IgD-negative memory B cell (primary cell): ENCODE results near the gene SERPINA4. TPM values are rescaled to one million over a fixed set of nuclear protein-coding genes. Genes with fewer than 3 reads are reported as not detected.

Experiments used
- H3K27ac Mint-ChIP-seq, 3 donors: one replicate each; pipeline ENCODE4 v1.8.0; 2020 to 2022; ENCODE audit warnings: mild to moderate bottlenecking in 3 of 3, mixed read lengths in 3 of 3, moderate library complexity in 1 of 3
- H3K27me3 Mint-ChIP-seq: one replicate; pipeline ENCODE4 v1.8.0; 2021; ENCODE audit warnings: mixed read lengths
- H3K36me3 Mint-ChIP-seq: one replicate; pipeline ENCODE4 v1.8.0; 2020; ENCODE audit warnings: mild to moderate bottlenecking, mixed read lengths
- H3K4me1 Mint-ChIP-seq, 3 donors: one replicate each; pipeline ENCODE4 v1.8.0; 2020 to 2022; ENCODE audit warnings: mixed read lengths in 3 of 3, mild to moderate bottlenecking in 1 of 3
- H3K4me3 Mint-ChIP-seq, 4 donors: one replicate each; pipeline ENCODE4 v1.8.0; 2020 to 2022; ENCODE audit warnings: mild to moderate bottlenecking in 4 of 4, mixed read lengths in 4 of 4, moderate library complexity in 3 of 4
- H3K9me3 Mint-ChIP-seq, 3 donors: one replicate each; pipeline ENCODE4 v1.8.0; 2020 to 2021; ENCODE audit warnings: mixed read lengths in 3 of 3, mild to moderate bottlenecking in 1 of 3
- polyA plus RNA-seq: library from polyadenylated mRNA; unstranded; fragments of 300-500 nt; fragmentation: Illumina TruSeq; gene quantifications from one replicate; pipeline ENCODE4 v1.2.3, GENCODE V29; 2021

Gene SERPINA4
- polyA plus RNA-seq, 1 donor from 2014 or later: not detected

DNA sequence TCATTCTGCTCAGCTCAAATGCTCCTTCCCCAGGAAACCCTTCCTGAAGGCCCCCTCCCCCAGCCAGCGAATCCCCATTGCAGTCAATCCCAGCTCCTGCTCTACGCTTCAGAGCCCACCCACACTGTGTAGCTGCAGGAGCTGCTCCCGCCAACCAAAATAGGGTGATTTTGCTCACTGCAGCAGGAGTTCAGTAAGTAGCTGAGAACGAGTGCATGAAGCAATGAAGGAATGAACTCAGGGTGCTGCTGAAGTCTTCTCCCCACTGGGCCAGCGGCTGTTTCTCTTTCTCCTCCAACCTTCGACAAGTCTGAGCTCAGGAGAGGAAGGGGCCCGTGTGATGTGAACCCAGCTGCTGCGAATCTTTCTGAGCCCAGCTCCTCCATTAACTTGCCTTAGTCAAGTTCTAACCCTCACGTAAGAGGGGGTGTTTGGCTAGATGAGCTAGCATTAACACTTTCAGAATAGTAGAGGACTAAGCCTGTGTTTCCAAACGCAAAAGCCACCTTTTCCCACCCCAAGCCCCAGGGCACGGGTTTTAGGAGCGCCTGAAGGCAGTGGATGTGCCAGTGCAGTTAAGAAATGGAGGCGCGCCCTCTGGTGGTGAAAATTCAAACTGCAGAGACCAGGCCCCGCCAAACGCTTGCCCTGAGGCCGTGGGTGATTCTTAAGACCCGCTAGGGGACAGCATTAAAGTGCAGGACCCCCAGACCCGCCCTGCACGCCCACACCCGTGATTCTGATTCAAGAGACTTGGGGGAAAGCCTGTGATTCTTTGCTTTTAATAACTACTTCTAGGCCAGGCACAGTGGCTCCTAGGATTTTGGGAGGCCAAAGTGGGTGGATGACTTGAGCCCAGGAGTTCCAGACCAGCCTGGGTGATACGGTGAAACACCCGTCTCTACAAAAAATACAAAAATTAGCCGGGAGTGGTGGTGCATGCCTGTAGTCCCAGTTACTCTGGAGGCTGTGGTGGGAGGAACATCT, 11.9 kb upstream of the SERPINA4 start:
- peaks cover 5% of the 10 kb centered on the region for H3K36me3 Mint-ChIP-seq
- peaks cover 9% of the 10 kb centered on the region for H3K27me3 Mint-ChIP-seq
- peaks cover 2 to 9% (median 9%) of the 10 kb centered on the region in 3 donors for H3K9me3 Mint-ChIP-seq
- H3K27ac Mint-ChIP-seq: peak overlapping the region in 1 of 3 donors; percentile 75
- H3K4me1 Mint-ChIP-seq: peaks cover 0 to 2% (median 0%) of the 10 kb centered on the region in 3 donors
- H3K4me3 Mint-ChIP-seq: no peak overlapping the region

DNA sequence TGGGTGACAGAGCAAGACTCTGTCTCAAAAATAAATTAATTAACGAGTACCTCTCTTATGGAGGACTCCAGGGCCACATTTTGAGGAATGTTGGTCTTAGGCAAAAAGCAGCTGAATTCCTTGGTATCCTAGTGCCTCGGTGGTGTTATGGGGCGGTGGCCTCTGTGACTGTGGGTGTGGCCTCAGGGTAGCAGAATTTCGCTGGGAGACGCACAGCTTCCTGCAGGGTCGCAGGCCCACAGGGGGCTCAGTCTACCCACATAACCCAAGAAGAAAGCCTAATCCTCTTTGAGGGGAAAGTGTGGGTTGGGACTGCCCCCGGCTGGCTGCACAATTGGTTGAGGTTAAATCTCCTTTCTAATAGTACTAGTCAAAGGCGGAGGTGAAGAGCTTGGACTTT, 11.2 kb upstream of the SERPINA4 start:
- Mint-ChIP-seq H3K27ac (no peak overlapping the region), H3K36me3 (peaks cover 7% of the 10 kb centered on the region), H3K9me3 (peaks cover 3 to 16% (median 16%) of the 10 kb centered on the region in 3 donors), H3K27me3 (peaks cover 9% of the 10 kb centered on the region), H3K4me3 (no peak overlapping the region), H3K4me1 (peaks cover 0 to 2% (median 0%) of the 10 kb centered on the region in 3 donors)

DNA sequence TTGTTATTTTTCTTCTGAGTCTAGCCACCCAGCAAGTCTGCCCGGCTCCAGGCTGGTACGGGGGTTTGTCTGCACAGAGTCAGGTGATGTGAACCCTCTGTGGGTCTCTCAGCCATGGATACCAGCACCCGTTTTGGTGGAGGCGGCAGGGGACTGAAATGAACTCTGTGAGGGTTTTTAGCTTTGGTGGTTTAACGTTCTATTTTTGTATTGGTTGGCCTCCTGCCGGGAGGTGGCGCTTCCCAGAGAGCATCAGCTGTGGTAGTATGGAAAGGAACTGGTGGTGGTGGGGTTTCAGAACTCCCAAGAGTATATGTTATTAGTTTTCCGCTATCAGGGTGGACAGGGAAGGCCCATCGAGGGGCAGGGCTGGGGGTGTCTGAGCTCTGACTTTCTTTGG, 5.3 kb upstream of the SERPINA4 start:
- Mint-ChIP-seq H3K4me1 (no peaks in the 10 kb centered on the region), H3K27me3 (peaks cover 3% of the 10 kb centered on the region), H3K36me3 (peaks cover 4% of the 10 kb centered on the region), H3K4me3 (no peak overlapping the region), H3K9me3 (peaks cover 7 to 25% (median 15%) of the 10 kb centered on the region in 3 donors), H3K27ac (no peak overlapping the region)

DNA sequence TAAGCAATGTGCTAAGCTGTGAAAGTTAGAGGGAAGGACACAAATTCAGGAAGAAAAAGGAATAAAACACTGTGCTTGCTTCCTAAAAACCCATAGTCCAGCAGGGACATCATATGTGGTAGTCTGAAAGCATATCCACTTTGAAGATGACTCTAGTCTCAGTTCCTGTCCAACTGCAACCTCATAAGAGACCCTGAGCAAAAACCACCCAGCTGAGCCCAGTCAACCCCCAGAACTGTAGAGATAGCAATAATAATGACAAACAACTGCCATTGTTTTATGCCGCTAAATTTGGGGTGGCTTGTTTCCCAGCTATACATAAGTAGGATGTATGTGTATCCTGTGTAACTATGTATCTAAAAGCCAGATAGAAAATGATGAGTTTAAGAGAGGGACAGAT, 3.9 kb upstream of the SERPINA4 start:
- Mint-ChIP-seq H3K27me3 (peaks cover 3% of the 10 kb centered on the region), H3K36me3 (peaks cover 4% of the 10 kb centered on the region), H3K27ac (no peak overlapping the region), H3K4me3 (no peak overlapping the region), H3K4me1 (no peaks in the 10 kb centered on the region), H3K9me3 (peaks cover 7 to 25% (median 14%) of the 10 kb centered on the region in 3 donors)

DNA sequence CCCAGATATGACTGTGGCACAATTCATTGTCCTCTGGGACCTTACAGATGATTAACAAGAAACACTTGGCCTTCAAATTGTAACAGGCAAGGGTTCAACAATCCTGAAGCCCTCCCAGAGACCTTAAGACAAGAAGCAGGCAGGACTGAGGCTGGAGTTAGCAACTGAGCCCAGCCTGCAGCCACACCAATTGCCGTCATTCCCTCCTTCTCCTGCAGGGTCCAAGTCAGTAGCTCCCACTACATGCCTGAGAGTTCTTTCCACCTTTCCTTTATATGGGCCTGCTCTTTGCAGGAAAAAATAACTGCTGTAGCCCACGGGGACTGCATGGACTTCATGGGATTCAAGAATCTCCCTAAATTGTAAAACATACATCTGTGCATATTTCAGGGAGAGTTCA, 2.4 kb upstream of the SERPINA4 start:
- peaks cover 7 to 22% (median 14%) of the 10 kb centered on the region in 3 donors for H3K9me3 Mint-ChIP-seq
- H3K27me3 Mint-ChIP-seq: peaks cover 3% of the 10 kb centered on the region
- H3K4me1 Mint-ChIP-seq: peaks cover 0 to 1% (median 0%) of the 10 kb centered on the region in 3 donors
- no peak overlapping the region for H3K27ac Mint-ChIP-seq
- H3K36me3 Mint-ChIP-seq: peaks cover 4% of the 10 kb centered on the region
- H3K4me3 Mint-ChIP-seq: no peak overlapping the region

DNA sequence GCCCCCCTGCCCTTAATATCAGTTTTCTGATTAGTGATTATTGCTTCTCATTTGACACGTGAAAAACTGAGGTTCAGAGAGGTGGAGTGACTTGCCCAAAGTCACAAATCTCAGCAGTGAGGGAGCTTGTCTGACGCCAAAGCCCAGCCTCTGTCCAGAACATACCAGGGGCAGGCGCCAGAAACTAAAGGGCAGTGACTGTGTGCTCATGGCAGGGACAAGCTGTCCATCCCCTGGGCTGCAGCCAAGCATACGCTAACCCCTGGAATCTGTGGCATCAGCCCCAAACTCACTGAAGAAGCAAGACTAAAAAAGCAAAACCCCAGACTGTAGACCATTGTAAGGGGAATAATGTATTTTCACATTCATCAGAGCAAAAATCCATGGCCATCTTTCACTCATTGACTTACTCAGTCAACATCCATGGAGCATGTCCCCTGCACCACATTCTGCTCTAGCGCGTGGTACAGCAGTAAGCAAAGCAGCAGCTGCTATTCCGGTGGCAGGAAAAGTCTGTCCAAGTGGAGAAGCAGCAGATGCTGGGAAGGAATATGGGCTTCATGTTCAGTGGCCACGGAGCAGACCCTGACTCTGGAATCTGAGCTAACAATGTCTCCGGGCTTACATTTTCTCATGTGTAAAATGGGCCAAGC, 1.5 kb upstream of the SERPINA4 start:
- peaks cover 5 to 16% (median 7%) of the 10 kb centered on the region in 3 donors for H3K9me3 Mint-ChIP-seq
- no peak overlapping the region for H3K27ac Mint-ChIP-seq
- H3K4me3 Mint-ChIP-seq: no peak overlapping the region
- peaks cover 0 to 2% (median 0%) of the 10 kb centered on the region in 3 donors for H3K4me1 Mint-ChIP-seq
- peaks cover 3% of the 10 kb centered on the region for H3K27me3 Mint-ChIP-seq
- H3K36me3 Mint-ChIP-seq: peaks cover 2% of the 10 kb centered on the region

DNA sequence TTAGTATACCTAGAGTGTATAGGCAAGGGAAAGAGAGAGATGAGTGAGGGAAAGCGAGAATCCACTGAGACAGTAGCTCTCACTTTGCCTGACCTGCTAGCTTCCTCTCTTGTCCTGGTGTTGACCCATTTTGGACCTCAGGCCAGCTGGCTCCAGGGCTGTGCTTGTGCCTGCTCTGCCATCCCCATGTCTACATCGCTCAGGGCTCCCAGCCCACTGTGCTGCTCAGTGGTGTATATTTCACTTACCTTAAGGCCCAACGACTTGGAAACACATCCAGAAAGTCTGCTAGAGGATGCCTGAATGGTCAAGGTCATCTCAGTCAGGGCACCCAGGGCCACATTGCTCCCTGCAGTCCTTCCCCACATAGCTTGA, 964 bp upstream of the SERPINA4 start:
- peaks cover 0 to 2% (median 0%) of the 10 kb centered on the region in 3 donors for H3K4me1 Mint-ChIP-seq
- peaks cover 3% of the 10 kb centered on the region for H3K27me3 Mint-ChIP-seq
- no peak overlapping the region for H3K4me3 Mint-ChIP-seq
- no peaks in the 10 kb centered on the region for H3K36me3 Mint-ChIP-seq
- no peak overlapping the region for H3K27ac Mint-ChIP-seq
- H3K9me3 Mint-ChIP-seq: peaks cover 2 to 11% (median 4%) of the 10 kb centered on the region in 3 donors

DNA sequence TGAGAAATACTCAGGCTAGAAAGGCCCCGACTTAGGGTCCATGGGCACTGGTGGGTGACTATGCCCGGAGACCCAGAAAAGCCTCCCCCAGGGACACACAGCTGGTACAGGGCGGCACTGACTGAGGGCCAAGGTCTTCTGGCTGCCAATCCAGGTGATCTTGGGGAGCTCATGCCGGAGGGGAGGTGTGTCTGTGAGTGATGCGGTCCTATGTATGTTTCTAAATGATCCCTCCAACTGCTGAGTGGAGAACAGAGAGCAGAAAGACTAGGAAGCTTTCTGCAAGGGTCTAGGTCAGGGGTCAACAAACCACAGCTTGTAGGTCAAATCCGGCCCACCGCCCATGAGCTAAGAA, 391 bp downstream of the SERPINA4 start:
- Mint-ChIP-seq H3K36me3 (no peaks in the 10 kb centered on the region), H3K4me1 (peaks cover 0 to 2% (median 0%) of the 10 kb centered on the region in 3 donors), H3K9me3 (peaks cover 0 to 9% (median 3%) of the 10 kb centered on the region in 3 donors), H3K27ac (no peak overlapping the region), H3K4me3 (no peak overlapping the region), H3K27me3 (peaks cover 3% of the 10 kb centered on the region)

DNA sequence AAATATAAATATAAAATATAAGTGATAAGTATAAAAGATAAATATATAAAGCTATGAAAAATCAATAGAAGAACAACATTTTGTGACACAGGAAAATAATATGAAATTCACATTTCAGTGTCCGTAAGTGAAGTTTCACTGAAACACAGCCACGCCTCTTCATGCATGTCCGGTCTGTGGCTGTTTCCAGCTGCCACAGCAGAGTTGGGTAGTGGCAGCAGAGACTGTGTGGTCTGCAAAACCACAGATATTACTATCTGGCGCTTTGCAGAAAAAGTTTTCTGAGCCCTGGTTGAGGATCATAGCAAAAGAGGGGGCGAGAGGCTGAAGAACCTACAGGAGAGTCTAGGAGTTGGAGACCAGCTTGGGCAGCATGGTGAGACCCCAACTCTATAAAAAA, 780 bp downstream of the SERPINA4 start:
- H3K27ac Mint-ChIP-seq: no peak overlapping the region
- H3K4me3 Mint-ChIP-seq: no peak overlapping the region
- H3K9me3 Mint-ChIP-seq: peaks cover 0 to 9% (median 3%) of the 10 kb centered on the region in 3 donors
- H3K27me3 Mint-ChIP-seq: peaks cover 3% of the 10 kb centered on the region
- no peaks in the 10 kb centered on the region for H3K36me3 Mint-ChIP-seq
- H3K4me1 Mint-ChIP-seq: peaks cover 0 to 2% (median 0%) of the 10 kb centered on the region in 3 donors

DNA sequence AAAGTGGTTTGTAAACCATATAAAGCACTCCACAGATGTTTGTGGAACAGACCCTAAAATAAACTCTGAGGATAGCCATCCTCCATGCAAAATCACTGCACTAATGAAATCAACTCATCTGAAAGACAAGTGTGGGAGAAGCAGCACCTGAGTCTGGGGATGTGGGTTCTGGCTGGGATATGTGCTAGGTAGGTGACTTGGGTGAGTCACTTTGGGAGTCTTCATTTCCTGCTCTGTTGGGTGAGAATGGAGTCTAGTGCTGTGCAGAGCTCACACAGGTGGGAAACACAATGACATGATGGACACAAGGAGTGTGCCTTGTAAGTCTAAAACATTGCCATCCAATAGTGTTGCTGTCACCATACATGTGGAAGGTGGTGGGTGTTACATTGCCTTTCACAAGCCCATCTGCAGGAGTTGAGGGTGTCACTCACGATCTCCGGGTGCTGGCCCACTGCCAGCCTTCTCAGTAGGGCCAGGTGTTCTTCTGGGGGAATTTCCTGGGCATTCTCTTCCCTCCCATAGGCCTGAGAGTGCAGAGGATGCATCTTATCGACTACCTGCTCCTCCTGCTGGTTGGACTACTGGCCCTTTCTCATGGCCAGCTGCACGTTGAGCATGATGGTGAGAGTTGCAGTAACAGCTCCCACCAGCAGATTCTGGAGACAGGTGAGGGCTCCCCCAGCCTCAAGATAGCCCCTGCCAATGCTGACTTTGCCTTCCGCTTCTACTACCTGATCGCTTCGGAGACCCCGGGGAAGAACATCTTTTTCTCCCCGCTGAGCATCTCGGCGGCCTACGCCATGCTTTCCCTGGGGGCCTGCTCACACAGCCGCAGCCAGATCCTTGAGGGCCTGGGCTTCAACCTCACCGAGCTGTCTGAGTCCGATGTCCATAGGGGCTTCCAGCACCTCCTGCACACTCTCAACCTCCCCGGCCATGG, 2.0 kb downstream of the SERPINA4 start:
- no peak overlapping the region for H3K4me3 Mint-ChIP-seq
- H3K9me3 Mint-ChIP-seq: peaks cover 0 to 3% (median 0%) of the 10 kb centered on the region in 3 donors
- H3K27ac Mint-ChIP-seq: no peak overlapping the region
- peaks cover 0 to 2% (median 0%) of the 10 kb centered on the region in 3 donors for H3K4me1 Mint-ChIP-seq
- H3K27me3 Mint-ChIP-seq: peaks cover 4% of the 10 kb centered on the region
- H3K36me3 Mint-ChIP-seq: no peaks in the 10 kb centered on the region

DNA sequence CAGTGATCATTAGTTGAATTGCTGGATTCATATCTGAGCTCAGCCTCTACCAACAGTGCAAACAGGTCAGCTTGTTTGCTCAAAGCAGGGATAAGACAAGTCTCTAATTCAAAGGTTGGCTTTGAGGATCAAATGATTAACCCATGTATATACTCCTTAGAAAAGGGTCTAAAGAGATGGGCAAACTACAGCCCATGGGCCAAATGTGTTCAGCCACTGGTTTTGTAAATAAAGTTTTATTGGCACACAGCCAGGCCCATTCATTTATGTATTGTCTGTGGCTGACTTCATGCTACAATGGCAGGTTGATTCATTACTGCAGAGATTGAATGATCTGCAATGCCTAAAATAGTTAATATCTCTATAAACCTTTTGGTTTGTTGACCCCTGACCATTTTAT, 3.1 kb downstream of the SERPINA4 start:
- H3K4me3 Mint-ChIP-seq: no peak overlapping the region
- no peaks in the 10 kb centered on the region for H3K36me3 Mint-ChIP-seq
- no peak overlapping the region for H3K27ac Mint-ChIP-seq
- peaks cover 0 to 3% (median 0%) of the 10 kb centered on the region in 3 donors for H3K9me3 Mint-ChIP-seq
- H3K4me1 Mint-ChIP-seq: peaks cover 0 to 2% (median 0%) of the 10 kb centered on the region in 3 donors
- H3K27me3 Mint-ChIP-seq: peaks cover 1% of the 10 kb centered on the region

DNA sequence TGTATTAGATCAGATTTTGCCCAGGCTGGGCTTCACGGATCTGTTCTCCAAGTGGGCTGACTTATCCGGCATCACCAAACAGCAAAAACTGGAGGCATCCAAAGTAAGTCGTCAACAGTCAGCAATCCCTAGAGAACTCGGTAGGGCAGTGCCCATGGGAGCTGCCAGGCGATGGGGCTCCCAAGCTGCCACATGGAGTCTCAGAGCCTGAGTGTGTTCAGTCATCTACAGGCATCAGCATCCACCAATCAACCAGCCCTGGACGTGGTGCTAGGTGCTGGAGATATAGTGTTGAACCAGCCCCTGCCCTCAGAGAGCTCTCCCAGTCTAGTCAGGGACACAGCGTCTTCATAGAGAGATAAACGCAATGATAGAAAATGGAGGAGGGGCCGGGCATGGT, 6.9 kb downstream of the SERPINA4 start:
- Mint-ChIP-seq H3K27ac (no peak overlapping the region), H3K4me3 (no peak overlapping the region), H3K9me3 (peaks cover 0 to 3% (median 0%) of the 10 kb centered on the region in 3 donors), H3K4me1 (peaks cover 0 to 2% (median 0%) of the 10 kb centered on the region in 3 donors), H3K27me3 (peaks cover 1% of the 10 kb centered on the region), H3K36me3 (no peaks in the 10 kb centered on the region)

DNA sequence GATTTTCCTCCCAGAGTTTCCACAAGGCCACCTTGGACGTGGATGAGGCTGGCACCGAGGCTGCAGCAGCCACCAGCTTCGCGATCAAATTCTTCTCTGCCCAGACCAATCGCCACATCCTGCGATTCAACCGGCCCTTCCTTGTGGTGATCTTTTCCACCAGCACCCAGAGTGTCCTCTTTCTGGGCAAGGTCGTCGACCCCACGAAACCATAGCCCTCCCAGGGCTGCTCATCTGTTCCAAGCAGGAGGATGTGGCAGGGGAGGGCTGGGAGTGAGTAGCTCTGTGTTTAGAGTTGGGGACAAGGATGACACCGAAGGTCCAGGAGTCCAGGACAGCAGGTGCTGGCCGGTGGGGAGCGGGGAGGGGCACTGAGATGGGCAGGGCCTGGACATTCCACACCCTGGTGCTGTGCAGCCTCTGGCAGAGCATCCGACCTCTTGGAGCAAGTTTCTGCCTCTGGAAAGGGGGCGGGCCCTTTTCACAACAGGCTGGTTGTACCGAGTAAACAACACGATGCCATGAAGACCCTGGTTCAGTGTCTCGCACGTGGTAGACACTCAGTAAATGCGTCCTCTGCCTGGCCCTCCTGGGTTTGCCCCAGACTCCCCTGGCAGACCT, 8.2 kb downstream of the SERPINA4 start:
- H3K27ac Mint-ChIP-seq: no peak overlapping the region
- H3K4me3 Mint-ChIP-seq: no peak overlapping the region
- H3K4me1 Mint-ChIP-seq: no peaks in the 10 kb centered on the region
- peaks cover 0 to 3% (median 0%) of the 10 kb centered on the region in 3 donors for H3K9me3 Mint-ChIP-seq
- H3K27me3 Mint-ChIP-seq: peaks cover 1% of the 10 kb centered on the region
- H3K36me3 Mint-ChIP-seq: no peaks in the 10 kb centered on the region

DNA sequence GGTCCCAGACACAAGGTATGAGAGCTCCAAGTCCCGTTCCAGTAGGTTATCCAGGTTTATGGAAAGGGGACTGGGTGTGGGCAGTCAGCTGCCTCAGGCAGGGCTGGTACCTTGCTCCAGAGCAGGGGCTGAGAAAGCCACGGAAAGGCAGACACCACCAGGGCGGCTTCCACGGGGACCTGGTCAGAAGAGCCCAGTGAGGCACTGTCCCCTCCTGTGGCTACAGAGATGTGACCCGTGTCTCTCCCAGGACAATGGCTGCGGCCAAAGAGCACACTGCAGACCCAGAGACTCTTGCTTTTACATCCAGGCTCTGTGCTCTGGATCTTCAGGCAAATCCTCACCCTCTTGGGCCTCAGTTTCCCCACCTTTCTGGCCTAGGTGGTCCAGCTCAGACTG, 8.8 kb downstream of the SERPINA4 start:
- Mint-ChIP-seq H3K27me3 (peaks cover 1% of the 10 kb centered on the region), H3K9me3 (peaks cover 0 to 3% (median 0%) of the 10 kb centered on the region in 3 donors), H3K27ac (no peak overlapping the region), H3K36me3 (no peaks in the 10 kb centered on the region), H3K4me3 (no peak overlapping the region), H3K4me1 (no peaks in the 10 kb centered on the region)
